Astrocyte (in vitro differentiated cells and primary cell): ENCODE data around the gene SMCO1. TPM values are rescaled to one million over a fixed set of nuclear protein-coding genes. Genes with fewer than 3 reads are reported as not detected.
"Not testable (repeated sequence)": the region's sequence is repeated elsewhere in the genome, so short reads cannot be mapped to it uniquely, and the experiment has no call there.

Experiments used
- DNase-seq: peaks from one replicate; pipeline ENCODE4 v3.0.0-alpha.2; 2010; ENCODE audit warnings: low read depth
- FAIRE-seq: peaks from 2 replicates; lab custom pipeline; 2011; peaks lifted over from hg19 to GRCh38; lab: Jason Lieb, UNC
- H2AFZ ChIP-seq: 2 replicates; pipeline ENCODE4 v1.6.0; 2012; ENCODE audit warnings: low read depth, low read length, inconsistent platforms
- H3K27ac ChIP-seq: 2 replicates; pipeline ENCODE4 v1.5.1; 2011; ENCODE audit warnings: low read depth, low read length, inconsistent platforms
- H3K27me3 ChIP-seq: 2 replicates; pipeline ENCODE4 v1.6.0; 2011; ENCODE audit warnings: low read length, inconsistent platforms; ENCODE audit not compliant: insufficient read depth
- H3K36me3 ChIP-seq: 2 replicates; pipeline ENCODE4 v1.5.1; 2011; ENCODE audit warnings: low read length, inconsistent platforms; ENCODE audit not compliant: insufficient read depth
- H3K4me1 ChIP-seq: 2 replicates; pipeline ENCODE4 v1.5.1; 2011; ENCODE audit warnings: low read length, inconsistent platforms; ENCODE audit not compliant: insufficient read depth
- H3K4me2 ChIP-seq: 2 replicates; pipeline ENCODE4 v1.6.0; 2012; ENCODE audit warnings: low read length, inconsistent platforms
- H3K4me3 ChIP-seq: 2 replicates; pipeline ENCODE4 v1.5.1; 2011; ENCODE audit warnings: low read depth, mild to moderate bottlenecking, low read length, inconsistent platforms; ENCODE audit not compliant: insufficient read depth
- H3K79me2 ChIP-seq: 2 replicates; pipeline ENCODE4 v1.6.0; 2012; ENCODE audit warnings: mild to moderate bottlenecking, low read length, inconsistent platforms; ENCODE audit not compliant: insufficient read depth
- H3K9ac ChIP-seq: 2 replicates; pipeline ENCODE4 v1.6.0; 2012; ENCODE audit warnings: mild to moderate bottlenecking, low read length, inconsistent platforms
- H3K9me3 ChIP-seq: 2 replicates; pipeline ENCODE4 v1.5.1; 2012; ENCODE audit warnings: low read depth, mild to moderate bottlenecking, low read length, inconsistent platforms; ENCODE audit not compliant: insufficient read depth
- H4K20me1 ChIP-seq: 2 replicates; pipeline ENCODE4 v1.6.0; 2012; ENCODE audit warnings: low read length, inconsistent platforms; ENCODE audit not compliant: insufficient read depth
- H3K27ac Mint-ChIP-seq: one replicate; pipeline ENCODE4 v1.8.0; 2021; ENCODE audit warnings: mild to moderate bottlenecking, mixed read lengths; ENCODE audit not compliant: unreplicated experiment
- H3K27me3 Mint-ChIP-seq: one replicate; pipeline ENCODE4 v1.8.0; 2021; ENCODE audit warnings: low read depth, mixed read lengths; ENCODE audit not compliant: unreplicated experiment
- H3K36me3 Mint-ChIP-seq: one replicate; pipeline ENCODE4 v1.8.0; 2021; ENCODE audit warnings: low read depth, mixed read lengths; ENCODE audit not compliant: unreplicated experiment
- H3K4me1 Mint-ChIP-seq: one replicate; pipeline ENCODE4 v1.8.0; 2021; ENCODE audit warnings: low read depth, mixed read lengths; ENCODE audit not compliant: unreplicated experiment
- H3K4me3 Mint-ChIP-seq: one replicate; pipeline ENCODE4 v1.8.0; 2021; ENCODE audit warnings: mild to moderate bottlenecking, moderate library complexity, mixed read lengths; ENCODE audit not compliant: unreplicated experiment
- H3K9me3 Mint-ChIP-seq: one replicate; pipeline ENCODE4 v1.8.0; 2021; ENCODE audit warnings: mild to moderate bottlenecking, mixed read lengths; ENCODE audit not compliant: unreplicated experiment
- EZH2 ChIP-seq: IDR thresholded peaks from 2 replicates; pipeline ENCODE4 v1.6.1; 2012; ENCODE audit warnings: mild to moderate bottlenecking, low read length, inconsistent platforms; ENCODE audit not compliant: insufficient read depth
- total RNA-seq: library from RNA; stranded (reverse); gene quantifications from 2 replicates; pipeline ENCODE4 v1.2.1, GENCODE V29; 2021
- TF ChIP-seq, protein P1 (sequence below): IDR thresholded peaks from 2 replicates; pipeline ENCODE4 v1.5.1; 2011; ENCODE audit warnings: low read depth, mild to moderate bottlenecking, inconsistent platforms, low read length, moderate library complexity; ENCODE audit not compliant: insufficient read depth

Gene SMCO1
- total RNA-seq, 1 donor from 2014 or later: not detected

DNA sequence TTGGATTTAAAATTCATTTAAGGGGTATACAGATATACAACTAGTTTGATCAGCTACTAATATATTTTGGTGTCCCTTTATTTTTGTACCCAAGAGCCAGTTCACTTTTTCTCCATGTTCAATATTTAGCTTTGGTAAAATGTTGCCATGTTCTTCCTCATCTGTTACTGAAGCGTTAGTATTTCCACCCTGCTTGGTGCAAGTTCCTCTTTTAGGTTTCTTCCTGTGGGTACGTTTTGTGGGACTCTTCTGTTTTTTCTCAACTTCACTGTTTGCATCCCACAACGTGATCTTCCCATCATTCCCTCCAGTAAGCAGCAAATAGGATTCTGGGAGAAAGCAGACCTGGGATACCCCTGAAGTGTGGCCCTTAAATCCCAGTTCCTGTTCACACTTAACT is 39.1 kb upstream of the SMCO1 start:
- Histone ChIP-seq H3K4me1 (no peaks in the 10 kb centered on the region), H3K4me3 (no peak overlapping the region), H3K79me2 (no peaks in the 10 kb centered on the region), H3K9ac (no peak overlapping the region), H2AFZ (no peak overlapping the region), H3K27ac (no peak overlapping the region), H3K36me3 (no peaks in the 10 kb centered on the region), H3K9me3 (peaks cover 6% of the 10 kb centered on the region), H4K20me1 (no peaks in the 10 kb centered on the region), H3K27me3 (no peaks in the 10 kb centered on the region), H3K4me2 (no peak overlapping the region)
- H3K9me3 Mint-ChIP-seq: peaks cover 13% of the 10 kb centered on the region
- H3K4me3 Mint-ChIP-seq: no peak overlapping the region
- no peak for TF ChIP-seq EZH2
- TF ChIP-seq, protein P1, sequence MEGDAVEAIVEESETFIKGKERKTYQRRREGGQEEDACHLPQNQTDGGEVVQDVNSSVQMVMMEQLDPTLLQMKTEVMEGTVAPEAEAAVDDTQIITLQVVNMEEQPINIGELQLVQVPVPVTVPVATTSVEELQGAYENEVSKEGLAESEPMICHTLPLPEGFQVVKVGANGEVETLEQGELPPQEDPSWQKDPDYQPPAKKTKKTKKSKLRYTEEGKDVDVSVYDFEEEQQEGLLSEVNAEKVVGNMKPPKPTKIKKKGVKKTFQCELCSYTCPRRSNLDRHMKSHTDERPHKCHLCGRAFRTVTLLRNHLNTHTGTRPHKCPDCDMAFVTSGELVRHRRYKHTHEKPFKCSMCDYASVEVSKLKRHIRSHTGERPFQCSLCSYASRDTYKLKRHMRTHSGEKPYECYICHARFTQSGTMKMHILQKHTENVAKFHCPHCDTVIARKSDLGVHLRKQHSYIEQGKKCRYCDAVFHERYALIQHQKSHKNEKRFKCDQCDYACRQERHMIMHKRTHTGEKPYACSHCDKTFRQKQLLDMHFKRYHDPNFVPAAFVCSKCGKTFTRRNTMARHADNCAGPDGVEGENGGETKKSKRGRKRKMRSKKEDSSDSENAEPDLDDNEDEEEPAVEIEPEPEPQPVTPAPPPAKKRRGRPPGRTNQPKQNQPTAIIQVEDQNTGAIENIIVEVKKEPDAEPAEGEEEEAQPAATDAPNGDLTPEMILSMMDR: no peak
- H3K27me3 Mint-ChIP-seq: peaks cover 2% of the 10 kb centered on the region
- H3K36me3 Mint-ChIP-seq: peaks cover 7% of the 10 kb centered on the region
- no peak for DNase-seq
- H3K4me1 Mint-ChIP-seq: no peaks in the 10 kb centered on the region
- no peak for FAIRE-seq
- H3K27ac Mint-ChIP-seq: no peak overlapping the region

DNA sequence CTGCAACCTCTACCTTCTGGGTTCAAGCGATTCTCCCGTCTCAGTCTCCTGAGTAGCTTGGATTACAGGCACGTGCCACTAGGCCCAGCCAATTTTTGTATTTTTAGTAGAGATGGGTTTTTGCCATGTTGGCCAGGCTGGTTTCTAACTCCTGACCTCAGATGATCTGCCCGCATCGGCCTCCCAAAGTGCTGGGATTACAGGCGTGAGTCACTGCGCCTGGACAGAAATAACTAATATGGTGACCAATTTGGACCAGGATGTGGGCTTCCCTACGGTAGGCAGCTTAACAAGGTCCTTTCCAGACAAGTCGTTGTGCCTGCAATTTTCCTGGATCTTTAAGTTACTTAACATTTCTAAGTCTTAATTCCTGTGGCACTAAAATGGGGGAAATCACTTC is 38.4 kb upstream of the SMCO1 start:
- Histone ChIP-seq H3K4me1 (no peaks in the 10 kb centered on the region), H3K4me2 (no peak overlapping the region), H3K9ac (no peak overlapping the region), H2AFZ (no peak overlapping the region), H3K27me3 (no peaks in the 10 kb centered on the region), H3K36me3 (no peaks in the 10 kb centered on the region), H3K4me3 (no peak overlapping the region), H3K79me2 (no peaks in the 10 kb centered on the region), H3K9me3 (peaks cover 6% of the 10 kb centered on the region), H3K27ac (no peak overlapping the region), H4K20me1 (no peaks in the 10 kb centered on the region)
- FAIRE-seq (no peak), DNase-seq (no peak)
- H3K36me3 Mint-ChIP-seq: peaks cover 7% of the 10 kb centered on the region
- TF ChIP-seq EZH2: no peak
- TF ChIP-seq, protein P1: no peak
- H3K4me3 Mint-ChIP-seq: no peak overlapping the region
- no peak overlapping the region for H3K27ac Mint-ChIP-seq
- H3K27me3 Mint-ChIP-seq: peaks cover 2% of the 10 kb centered on the region
- no peaks in the 10 kb centered on the region for H3K4me1 Mint-ChIP-seq
- peaks cover 15% of the 10 kb centered on the region for H3K9me3 Mint-ChIP-seq

GRCh38 chr3:196552253-196552652 is 37.1 kb upstream of the SMCO1 start:
- Histone ChIP-seq H3K79me2 (no peaks in the 10 kb centered on the region), H3K9ac (no peak overlapping the region), H2AFZ (no peak overlapping the region), H3K4me1 (no peaks in the 10 kb centered on the region), H3K4me3 (no peak overlapping the region), H4K20me1 (no peaks in the 10 kb centered on the region), H3K27me3 (no peaks in the 10 kb centered on the region), H3K36me3 (no peaks in the 10 kb centered on the region), H3K4me2 (no peak overlapping the region), H3K9me3 (peaks cover 6% of the 10 kb centered on the region), H3K27ac (no peak overlapping the region)
- peaks cover 7% of the 10 kb centered on the region for H3K36me3 Mint-ChIP-seq
- H3K4me3 Mint-ChIP-seq: no peak overlapping the region
- H3K4me1 Mint-ChIP-seq: no peaks in the 10 kb centered on the region
- H3K9me3 Mint-ChIP-seq: peaks cover 20% of the 10 kb centered on the region
- no peak overlapping the region for H3K27ac Mint-ChIP-seq
- DNase-seq: no peak
- TF ChIP-seq, protein P1: no peak
- TF ChIP-seq EZH2: no peak
- FAIRE-seq: no peak
- H3K27me3 Mint-ChIP-seq: peaks cover 2% of the 10 kb centered on the region

DNA sequence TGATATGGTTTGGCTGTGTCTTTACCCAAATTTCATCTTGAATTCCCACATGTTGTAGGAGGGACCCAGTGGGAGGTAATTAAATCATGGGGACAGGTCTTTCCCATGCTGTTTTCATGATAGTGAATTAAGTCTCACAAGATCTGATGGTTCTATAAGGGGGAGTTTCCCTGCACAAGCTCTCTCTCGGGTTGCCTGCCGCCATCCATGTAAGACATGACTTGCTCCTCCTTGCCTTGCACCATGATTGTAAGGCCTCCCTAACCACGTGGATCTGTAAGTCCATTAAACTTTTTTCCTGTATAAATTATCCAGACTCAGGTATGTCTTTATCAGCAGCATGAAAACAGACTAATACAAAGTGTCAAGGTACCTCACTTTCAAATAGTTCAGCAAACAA is 35.0 kb upstream of the SMCO1 start:
- not testable (repeated sequence) for FAIRE-seq

More for the DNA sequence above, 35.0 kb upstream of the SMCO1 start:
- H3K4me1 ChIP-seq, H2AFZ ChIP-seq, H3K36me3 ChIP-seq, H3K27ac Mint-ChIP-seq, H3K4me2 ChIP-seq, H3K27ac ChIP-seq, H3K36me3 Mint-ChIP-seq, H3K4me3 Mint-ChIP-seq, H3K79me2 ChIP-seq, H3K4me3 ChIP-seq, H4K20me1 ChIP-seq, H3K9ac ChIP-seq, H3K4me1 Mint-ChIP-seq, H3K27me3 ChIP-seq, H3K27me3 Mint-ChIP-seq, DNase-seq, H3K9me3 ChIP-seq: not testable (repeated sequence)
- H3K9me3 Mint-ChIP-seq: peaks cover 20% of the 10 kb centered on the region
